HG03442 (cell line): ENCODE measurements around the gene DDX51.

ENCODE experiments used
- ATAC-seq: cut with Tn5 transposase; IDR thresholded peaks from one replicate; pipeline ENCODE4 v1.9.1; 2021; ENCODE audit warnings: mild to moderate bottlenecking, moderate library complexity; ENCODE audit not compliant: unreplicated experiment

Gene DDX51

GRCh38 chr12:132167611-132168310 is 23.6 kb upstream of the DDX51 start:
- ATAC-seq = no peak

GRCh38 chr12:132166801-132167591 is 22.9 kb upstream of the DDX51 start:
- no peak for ATAC-seq

GRCh38 chr12:132166093-132166492 is 22.0 kb upstream of the DDX51 start:
- no peak for ATAC-seq

- no peak for ATAC-seq
These were observed 21.5 kb upstream of the DDX51 start for GRCh38 chr12:132165584-132165983.

- ATAC-seq = no peak
These were observed 20.3 kb upstream of the DDX51 start for GRCh38 chr12:132164426-132164825.

GRCh38 chr12:132163911-132164288 is 19.8 kb upstream of the DDX51 start:
- no peak for ATAC-seq

GRCh38 chr12:132163041-132163910 is 19.2 kb upstream of the DDX51 start:
- ATAC-seq = no peak

GRCh38 chr12:132162508-132163031 is 18.5 kb upstream of the DDX51 start:
- ATAC-seq = no peak

GRCh38 chr12:132161796-132162507 is 17.8 kb upstream of the DDX51 start:
- ATAC-seq = no peak

GRCh38 chr12:132161036-132161781 is 17.1 kb upstream of the DDX51 start:
- ATAC-seq = no peak

GRCh38 chr12:132160601-132161035 is 16.5 kb upstream of the DDX51 start:
- ATAC-seq = no peak

GRCh38 chr12:132160016-132160415 is 15.9 kb upstream of the DDX51 start:
- ATAC-seq = no peak

GRCh38 chr12:132159555-132160003 is 15.5 kb upstream of the DDX51 start:
- ATAC-seq = no peak

GRCh38 chr12:132158677-132159554 is 14.8 kb upstream of the DDX51 start:
- no peak for ATAC-seq

GRCh38 chr12:132157733-132158409 is 13.8 kb upstream of the DDX51 start:
- no peak for ATAC-seq

GRCh38 chr12:132156573-132157325 is 12.6 kb upstream of the DDX51 start:
- no peak for ATAC-seq

GRCh38 chr12:132155771-132156572 is 11.9 kb upstream of the DDX51 start:
- no peak for ATAC-seq
